Medulla oblongata (tissue), 1 donor: ENCODE data around the gene SMAP2.
A peak's percentile ranks its signal among the peaks of the same experiment; 100 is the strongest.
"Not testable (repeated sequence)": the region's sequence is repeated elsewhere in the genome, so short reads cannot be mapped to it uniquely, and the experiment has no call there.

Experiments
- DNase-seq: peaks from one replicate; pipeline ENCODE4 v3.0.0-alpha.2; 2015; ENCODE audit errors: extremely low spot score

SMAP2 gene

DNA sequence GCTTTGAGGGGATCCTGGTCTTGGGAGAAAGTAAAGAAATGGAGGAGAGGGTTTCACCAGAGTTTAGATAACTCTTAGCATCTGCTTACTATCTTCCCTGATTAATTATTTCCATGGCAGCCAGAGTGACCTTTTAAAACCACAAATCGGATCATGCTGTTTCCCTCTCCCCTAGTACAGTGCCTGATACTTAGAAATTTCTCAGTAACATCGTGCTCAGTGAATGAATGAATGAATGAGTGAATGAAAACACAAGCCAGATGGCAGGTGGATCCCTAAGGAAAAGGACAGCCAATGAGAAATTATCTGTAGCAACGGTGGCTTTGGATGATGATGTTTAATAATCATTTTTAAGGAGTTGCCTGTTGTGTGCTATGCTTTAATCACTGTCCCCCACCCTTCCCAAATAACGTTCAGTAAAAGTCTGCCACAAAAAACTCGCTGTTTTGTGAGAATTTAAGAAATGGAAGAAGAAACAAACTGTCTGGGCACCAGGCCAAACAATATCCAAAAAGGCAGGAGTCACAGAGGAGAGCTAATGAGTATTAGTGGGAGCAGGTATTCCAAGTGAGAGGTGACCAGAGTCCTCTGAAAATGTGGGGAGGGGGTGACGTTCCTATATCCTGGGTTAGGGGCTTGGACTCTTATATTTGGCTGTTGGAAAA, 737 bp upstream of the SMAP2 start:
- DNase-seq = no peak

DNA sequence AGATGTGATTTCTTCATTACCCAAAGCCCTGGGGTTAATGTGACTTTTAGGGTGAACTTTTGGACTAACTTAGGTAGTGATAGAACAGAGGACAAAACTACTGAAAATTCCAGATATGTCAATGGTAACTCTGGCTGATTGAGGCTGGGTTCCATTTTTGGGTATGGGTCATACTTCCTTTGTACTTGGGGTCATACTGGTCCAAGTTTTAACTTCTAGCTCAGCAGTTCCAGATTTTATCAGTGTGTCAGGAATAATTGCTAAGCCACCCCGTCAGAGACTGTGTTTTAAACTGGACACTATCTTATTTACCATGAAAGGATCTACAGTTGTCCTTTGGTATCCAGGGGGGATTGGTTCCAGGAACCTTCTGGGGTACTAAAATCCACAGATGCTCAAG, 4.0 kb downstream of the SMAP2 start:
- no peak for DNase-seq

DNA sequence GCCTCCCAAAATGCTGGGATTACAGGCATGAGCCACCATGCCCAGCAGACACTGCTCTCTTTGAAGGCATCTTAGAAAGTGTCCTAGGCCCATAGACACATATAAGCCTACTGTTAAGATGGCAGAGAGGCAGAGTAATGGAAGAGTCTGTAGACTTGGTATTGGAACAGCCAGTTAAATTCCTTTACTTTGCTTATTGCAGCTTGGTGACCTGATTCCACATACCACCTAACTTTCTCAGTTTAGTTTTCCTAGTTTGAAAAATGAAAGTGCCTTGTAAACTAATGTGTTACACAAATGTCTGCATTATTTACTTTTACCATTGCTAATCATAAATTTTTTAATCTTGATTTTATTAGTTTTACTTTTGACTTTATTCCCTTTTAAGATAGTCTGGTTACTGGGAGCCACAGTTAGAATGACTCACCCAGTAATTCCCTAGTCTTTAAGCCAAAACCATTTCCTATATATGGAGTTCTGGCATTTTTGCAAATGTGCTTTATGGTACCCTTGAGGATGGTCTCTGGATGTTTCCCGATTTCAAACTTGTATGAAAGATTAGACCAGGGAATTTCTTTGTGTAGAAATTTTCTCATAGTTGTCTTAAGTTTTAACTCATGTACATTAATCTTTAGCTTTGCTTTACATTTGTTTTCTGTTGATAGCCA, 6.4 kb downstream of the SMAP2 start:
- no peak for DNase-seq

DNA sequence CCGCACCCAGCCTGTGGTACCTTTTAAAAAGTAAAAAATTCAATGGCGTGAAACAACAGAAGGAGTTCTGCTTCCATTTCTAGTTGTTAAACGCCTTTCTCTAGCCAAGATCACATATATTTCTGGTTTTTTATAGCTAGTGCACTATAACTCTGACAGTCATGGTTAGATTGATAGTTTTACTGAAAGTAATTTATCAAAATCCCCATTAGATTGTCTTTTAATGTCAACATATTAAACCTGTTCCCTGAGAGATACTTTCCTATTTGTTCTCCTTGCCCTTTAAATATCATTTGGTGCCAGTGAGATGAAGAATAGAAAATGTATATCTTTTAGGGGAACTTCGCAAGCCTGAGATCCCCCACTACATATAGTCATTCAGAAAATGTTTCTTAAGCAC, 7.3 kb downstream of the SMAP2 start:
- DNase-seq = no peak

DNA sequence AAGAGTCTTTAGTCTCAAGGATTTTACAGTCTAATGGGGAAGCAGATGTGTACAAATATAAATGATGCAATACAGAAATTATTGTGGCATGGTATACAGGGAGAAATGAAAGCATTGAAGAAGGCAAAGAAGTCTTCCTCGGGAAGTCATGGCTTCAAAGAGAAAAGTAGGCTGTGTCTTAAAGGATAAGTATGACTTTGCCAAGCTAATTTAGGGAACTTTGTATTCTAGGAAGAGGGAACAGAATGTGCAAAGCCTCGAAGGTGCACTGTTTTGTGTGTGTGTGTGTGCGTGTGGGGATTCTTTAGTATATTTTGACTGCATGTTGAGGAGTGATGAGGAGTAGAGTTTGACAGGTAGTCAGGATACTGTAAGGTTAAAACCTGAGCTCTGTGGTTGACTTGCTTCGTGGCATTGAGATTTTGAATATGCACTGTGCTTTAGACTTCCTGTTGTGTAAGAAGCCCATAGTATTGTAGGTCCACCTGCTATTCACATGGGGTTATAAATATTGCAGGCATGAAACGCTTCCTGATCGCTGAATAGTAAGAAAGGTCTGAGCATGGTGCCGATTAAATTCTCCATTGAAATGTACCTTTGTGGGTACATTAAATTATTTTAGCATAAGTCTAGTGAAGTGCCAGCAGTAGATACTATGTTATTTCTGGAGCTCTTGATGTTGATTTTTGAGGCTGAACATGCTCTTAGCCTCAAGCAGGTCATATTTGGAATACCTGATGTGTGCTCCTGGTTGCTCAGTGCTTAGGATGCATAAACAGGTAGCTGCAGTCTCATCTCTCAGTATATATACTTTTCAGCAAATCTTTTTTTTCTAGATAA, 8.0 kb downstream of the SMAP2 start:
- DNase-seq = no peak

DNA sequence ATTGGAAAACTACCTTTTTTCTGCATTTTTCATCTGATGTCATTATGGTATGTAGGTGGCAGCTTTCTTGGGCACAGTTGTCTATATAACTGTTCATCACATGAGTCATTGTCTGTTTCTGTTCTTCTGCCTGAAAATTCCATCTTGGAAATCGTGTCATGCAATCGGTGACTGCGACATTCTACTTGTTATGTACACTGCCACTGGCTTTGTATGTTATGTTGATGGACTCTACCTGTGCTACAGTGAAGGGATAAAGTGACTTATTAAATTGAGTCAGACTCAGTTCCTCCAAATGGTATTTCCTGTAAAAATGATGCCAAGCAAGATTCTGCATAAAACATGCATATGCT, 8.6 kb downstream of the SMAP2 start:
- DNase-seq = no peak

DNA sequence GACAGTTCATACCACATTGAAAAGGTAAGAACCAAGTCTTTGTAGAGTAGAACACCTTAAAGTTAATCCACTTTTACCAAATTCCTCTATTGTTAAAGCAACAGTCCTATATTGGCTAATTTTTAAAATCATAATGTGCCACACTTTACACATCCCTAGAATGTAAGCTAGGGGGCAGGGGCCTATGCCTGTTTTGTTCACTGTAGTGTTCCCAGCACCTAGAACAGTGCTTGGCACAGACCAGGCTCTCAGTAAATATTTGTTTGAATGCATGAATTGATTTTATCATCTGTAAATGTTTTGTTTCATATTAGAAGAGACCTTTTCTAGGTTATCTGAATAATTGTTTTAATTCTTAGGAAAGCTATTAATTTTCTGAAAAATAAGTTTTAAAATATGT, 9.1 kb downstream of the SMAP2 start:
- no peak for DNase-seq

DNA sequence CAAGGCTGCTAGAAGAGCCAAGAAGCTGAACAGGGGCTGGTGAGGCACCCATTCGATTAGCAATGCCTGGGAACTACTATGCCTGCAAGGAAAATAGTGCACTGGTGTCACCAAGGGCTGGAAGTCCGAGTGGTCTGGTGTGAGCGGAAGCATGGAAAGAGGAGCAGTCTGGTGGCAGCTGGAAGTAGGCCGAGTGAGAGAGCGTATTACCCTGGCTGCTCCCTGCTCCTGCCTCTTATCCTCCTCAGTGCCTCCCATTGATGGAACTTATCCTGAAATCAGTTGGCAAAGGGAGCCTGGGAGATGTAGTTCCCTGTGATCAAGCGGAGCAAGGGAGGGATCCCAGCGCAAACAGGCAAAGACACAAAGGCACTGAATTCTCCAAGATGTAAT, 9.6 kb downstream of the SMAP2 start:
- DNase-seq = peak; percentile 60

DNA sequence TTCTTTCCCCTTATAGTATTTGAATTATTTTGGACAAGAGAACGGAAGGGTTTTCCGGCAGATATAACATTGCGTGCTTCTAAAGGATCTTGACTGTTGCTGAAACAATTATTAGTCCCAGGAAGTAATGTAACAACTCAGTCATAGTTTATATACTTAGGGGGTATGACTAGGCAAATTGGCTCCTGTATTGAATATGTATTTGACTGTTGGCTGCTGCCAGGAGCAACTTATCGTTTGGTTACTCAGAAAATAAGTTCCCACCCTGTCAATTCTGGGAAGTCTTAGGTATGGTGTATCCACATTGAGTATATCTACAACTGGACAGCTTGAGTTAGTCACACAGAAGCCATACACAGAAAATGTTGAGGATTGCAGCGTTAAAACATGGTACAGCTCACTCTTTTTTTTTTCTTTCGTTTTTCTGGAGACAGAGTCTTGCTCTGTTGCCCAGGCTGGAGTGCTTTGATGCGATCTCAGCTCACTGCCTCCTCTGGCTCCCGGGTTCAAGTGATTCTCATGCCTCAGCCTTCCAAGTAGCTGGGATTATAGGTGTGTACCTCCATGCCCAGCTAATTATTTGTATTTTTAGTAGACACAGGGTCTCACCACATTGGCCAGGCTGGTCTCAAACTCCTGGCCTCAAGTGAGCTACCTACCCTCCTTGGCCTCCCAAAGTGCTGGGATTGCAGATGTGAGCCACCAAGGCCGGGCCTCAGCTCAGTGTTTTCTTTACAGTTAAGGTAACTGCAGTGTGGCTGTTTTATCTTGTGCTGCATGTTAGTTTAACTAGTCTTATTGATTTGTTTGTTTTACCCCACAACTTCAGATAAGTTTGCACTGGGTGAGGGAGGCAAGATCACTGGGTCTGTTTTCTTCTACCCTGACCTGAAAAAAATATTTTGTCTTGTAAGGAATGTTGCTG, 10.2 kb downstream of the SMAP2 start:
- DNase-seq = no peak

DNA sequence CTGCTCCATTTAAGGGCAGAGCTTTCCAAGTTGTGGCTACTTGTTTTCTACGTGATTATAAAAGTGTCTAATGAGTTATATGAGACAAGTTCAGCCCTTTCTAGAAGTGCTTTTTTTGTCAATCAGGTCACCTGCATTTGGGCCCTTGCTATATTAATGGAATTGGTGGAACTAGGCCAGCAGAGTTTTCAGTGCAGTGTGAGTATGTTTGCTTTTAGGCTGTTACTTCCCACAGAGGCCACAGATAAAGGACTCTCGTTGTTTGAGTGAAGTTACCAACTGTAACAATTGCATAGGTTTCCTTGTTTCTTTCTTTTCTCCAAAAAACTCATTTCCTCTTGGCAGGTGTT, 10.9 kb downstream of the SMAP2 start:
- no peak for DNase-seq

DNA sequence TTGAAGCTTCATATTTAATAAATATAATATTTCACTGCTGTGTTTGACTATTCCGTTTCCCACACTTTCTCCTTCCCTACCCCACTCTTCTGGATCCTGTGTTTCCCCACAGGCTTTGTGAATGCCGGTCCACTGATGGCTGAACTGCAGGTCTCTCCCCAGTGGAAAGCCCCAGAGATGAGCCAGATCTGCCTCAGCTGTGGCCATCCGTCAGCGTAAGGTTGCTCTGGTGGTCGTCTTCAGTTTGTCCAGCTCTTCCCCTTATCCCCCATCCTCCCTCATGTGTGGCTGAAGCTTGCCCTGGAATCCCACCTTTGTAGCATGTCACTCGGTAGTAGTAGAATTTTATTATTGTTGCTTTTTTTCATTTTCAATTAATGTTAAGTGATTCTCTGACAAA, 11.4 kb downstream of the SMAP2 start:
- DNase-seq = no peak

DNA sequence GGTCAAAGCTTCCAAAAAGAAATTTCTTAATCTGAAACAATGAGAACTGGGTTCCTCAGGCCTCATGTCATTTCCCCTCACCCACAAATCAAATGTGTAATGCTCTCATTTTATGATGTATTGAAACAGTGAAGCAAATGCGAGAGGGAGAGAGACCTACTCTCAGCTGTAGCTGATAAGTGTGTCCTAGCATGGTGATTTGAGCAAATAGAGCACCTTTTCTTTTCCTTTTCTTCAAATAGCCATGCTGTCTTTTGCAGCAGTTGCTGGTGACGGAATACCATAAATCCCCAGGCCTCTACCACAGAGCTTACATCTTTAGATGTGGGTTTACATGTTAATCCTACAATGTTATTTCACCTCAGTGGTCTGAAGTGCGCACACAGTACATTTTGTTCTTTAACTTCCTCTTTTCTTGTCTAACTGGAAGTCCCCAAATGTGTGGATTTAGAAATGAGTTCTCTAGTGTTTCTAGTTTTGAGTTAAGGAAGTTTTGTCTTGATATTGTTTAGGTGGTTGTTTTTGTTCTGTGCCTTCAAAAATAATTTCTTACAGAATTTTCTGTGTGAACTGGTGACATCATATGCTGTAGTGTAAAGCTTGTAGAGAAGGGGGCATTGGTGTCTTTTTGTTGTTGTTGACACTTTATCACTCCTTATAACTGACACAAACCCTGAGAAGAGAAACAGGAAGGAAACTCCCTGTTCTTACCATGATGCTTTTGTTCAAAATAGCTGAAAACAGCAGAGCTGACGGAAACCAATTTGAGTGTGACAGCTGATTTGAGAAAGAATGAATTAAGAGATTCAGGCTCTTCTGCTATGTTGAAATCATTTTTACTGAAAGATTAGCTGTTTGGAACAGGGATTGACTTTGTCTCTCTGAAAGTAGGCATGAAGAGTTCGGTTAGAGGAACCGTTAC, 12.2 kb downstream of the SMAP2 start:
- peak; percentile 85 for DNase-seq

DNA sequence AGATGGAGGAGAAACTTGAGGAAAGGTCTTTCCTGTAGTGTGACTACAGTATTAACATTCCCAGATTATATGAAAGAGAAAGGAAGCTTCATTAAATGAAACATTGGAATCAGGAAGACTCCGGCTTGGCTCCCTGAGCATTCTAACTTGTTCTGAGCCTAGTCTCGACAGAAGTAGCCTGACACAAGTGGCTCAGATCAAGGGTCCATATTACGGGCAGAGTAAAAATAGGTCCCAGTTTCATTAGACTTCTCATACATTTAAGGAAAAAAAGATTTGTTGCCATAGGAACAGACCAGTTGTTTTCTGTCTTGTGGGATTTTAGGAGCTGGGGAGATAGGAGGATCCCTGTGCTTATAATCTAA, 12.8 kb downstream of the SMAP2 start:
- no peak for DNase-seq

DNA sequence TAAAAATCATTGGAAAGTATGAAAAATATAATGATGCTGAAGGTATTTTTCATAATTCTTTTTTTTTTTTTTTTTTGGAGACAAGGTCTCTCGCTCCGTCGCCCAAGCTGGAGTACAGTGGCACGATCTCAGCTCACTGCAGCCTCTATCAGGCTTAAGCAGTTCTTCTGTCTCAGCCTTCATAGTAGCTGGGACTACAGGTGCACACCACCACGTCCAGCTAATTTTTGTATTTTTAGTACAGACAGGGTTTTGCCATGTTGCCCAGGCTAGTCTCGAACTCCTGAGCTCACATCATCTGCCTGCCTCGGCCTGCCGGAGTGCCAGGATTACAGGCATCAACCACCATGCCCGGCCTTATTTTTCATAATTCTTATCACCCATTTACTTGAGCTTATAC, 13.3 kb downstream of the SMAP2 start:
- no peak for DNase-seq

DNA sequence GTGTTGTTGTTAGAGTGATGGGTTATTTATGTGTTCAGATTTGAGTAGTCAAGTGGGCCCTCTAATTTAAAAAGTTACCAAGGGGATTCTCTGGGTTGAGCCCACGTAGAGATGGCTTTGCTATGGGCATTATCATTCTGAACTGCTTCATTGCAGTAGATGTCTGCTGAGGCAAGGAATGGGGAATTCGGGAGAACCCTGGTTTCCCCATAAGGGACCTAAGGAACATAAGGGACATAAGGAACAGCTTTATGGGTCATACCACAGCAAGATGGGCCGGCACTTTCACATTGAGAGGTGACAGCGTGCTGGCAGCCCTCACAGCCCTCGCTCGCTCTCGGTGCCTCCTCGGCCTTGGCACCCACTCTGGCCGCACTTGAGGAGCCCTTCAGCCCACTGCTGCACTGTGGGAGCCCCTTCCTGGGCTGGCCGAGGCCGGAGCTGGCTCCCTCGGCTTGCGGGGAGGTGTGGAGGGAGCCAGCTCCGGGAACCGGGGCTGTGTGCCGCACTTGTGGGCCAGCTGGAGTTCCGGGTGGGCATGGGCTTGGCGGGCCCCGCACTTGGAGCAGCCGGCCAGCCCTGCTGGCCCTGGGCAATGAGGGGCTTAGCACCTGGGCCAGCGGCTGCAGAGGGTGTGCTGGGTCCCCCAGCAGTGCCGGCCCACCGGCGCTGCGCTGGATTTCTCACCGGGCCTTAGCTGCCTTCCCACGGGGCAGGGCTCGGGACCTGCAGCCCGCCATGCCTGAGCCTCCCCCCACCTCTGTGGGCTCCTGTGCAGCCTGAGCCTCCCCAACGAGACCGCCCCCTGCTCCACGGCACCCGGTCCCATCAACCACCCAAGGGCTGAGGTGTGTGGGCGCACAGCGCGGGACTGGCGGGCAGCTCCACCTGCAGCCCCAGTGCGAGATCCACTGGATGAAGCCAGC, 14.1 kb downstream of the SMAP2 start:
- not testable (repeated sequence) for DNase-seq

DNA sequence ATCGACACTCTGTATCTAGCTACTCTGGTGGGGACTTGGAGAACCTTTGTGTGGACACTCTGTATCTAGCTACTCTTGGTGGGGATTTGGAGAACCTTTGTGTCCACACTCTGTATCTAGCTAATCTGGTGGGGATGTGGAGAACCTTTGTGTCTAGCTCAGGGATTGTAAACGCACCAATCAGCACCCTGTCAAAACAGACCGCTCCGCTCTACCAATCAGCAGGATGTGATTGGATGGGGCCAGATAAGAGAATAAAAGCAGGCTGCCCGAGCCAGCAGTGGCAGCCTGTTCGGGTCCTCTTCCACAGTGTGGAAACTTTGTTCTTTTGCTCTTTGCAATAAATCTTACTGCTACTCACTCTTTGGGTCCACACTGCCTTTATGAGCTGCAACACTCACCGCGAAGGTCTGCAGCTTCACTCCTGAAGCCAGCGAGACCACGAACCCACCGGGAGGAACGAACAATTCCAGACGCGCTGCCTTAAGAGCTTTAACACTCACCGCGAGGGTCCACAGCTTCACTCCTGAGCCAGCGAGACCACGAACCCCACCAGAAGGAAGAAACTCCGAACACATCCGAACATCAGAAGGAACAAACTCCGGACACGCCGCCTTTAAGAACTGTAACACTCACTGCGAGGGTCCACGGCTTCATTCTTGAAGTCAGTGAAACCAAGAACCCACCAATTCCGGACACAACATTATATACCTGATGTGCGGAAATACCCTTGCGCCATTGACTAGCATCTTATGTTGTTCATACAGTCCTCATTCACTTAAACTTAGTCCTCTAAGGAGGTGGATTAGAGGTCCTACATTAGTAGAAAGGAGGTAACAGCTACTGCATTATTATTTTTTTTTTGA, 15.2 kb downstream of the SMAP2 start:
- DNase-seq = not testable (repeated sequence)

DNA sequence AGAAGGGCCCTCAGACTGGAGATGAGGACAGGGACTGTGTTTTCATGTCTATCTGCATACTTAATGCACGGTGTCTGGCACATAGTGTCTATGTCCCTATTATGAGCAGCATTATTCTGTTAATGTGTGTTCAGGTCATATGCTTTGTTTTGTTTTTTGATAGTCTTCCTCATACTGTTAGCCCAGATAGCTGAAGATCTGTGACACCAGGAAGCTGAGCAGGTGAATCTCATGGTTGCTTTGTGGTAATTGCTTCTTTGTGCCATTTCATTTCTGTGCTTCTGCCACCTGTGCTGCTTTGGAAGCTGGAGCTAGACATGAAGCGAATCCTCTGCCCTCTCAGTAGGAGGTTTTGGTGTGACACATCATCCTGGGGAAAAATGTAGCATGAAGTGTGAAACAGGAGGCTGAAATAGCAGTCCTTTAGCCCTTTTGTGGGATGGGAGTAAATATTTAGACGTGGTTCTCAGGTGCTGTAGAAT, 15.8 kb downstream of the SMAP2 start:
- DNase-seq = no peak

DNA sequence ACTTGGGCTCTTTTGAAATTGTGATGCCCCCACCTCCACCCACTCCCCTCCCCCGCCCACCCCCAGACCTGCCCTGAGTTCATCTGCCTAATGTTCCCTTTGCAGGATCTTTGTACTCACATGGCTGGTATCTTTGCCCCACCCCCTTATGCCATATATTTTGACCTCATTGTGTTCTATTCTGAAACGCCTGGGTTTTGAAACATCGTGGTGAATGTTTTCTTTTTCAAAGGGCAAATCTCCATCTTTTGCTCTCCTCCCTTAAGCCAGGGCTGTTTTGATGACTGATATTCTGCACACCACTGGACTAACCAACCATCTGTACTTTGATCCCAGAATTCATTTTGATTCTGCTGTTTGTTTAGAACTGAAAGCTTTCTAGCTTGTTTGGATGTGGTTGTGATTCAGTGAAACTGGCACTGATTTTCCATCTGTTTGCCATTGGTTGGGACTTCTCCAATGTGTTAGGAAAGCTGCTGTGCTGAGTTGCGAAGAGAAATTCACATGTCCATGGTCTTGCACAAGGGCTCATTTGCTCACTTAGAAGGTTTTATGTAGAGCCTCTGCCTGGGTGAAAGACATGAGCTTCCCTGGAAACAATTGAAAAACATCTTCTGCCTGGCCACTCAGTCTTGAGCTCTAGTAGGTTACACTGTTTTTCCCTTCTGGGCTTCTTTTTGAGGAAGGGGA, 16.5 kb downstream of the SMAP2 start:
- DNase-seq = peak; percentile 66
